Fibroblast of upper back skin (primary cell): ENCODE data around the gene PFN3.
"Not testable (repeated sequence)": the region's sequence is repeated elsewhere in the genome, so short reads cannot be mapped to it uniquely, and the experiment has no call there.

ENCODE experiments used
- DNase-seq: peaks from one replicate; pipeline ENCODE4 v3.0.0-alpha.2; 2013

Gene PFN3

GRCh38 chr5:177393206-177393765, 7.2 kb downstream of the PFN3 start:
- DNase-seq: no peak

DNA sequence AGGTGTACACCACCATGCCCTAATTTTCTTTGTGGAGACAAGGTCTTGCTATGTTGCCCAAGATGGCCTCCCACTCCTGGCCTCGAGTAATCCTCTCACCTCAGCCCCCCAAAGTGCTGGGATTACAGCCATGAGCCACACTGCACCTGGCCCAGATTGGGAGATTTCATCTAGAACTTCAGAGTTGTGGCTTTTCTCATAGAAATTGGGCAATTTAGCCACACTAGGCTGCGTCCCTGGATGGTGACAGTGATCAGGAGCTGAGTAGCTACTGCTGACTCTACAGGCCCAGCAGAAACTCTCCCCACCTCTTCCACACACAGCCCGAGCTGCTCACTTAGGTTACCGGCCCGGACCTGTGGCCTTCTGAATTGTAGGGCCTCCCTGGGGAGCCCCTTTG, 7.7 kb downstream of the PFN3 start:
- no peak for DNase-seq

GRCh38 chr5:177390363-177391300, 9.8 kb downstream of the PFN3 start:
- DNase-seq: peak; percentile 84

DNA sequence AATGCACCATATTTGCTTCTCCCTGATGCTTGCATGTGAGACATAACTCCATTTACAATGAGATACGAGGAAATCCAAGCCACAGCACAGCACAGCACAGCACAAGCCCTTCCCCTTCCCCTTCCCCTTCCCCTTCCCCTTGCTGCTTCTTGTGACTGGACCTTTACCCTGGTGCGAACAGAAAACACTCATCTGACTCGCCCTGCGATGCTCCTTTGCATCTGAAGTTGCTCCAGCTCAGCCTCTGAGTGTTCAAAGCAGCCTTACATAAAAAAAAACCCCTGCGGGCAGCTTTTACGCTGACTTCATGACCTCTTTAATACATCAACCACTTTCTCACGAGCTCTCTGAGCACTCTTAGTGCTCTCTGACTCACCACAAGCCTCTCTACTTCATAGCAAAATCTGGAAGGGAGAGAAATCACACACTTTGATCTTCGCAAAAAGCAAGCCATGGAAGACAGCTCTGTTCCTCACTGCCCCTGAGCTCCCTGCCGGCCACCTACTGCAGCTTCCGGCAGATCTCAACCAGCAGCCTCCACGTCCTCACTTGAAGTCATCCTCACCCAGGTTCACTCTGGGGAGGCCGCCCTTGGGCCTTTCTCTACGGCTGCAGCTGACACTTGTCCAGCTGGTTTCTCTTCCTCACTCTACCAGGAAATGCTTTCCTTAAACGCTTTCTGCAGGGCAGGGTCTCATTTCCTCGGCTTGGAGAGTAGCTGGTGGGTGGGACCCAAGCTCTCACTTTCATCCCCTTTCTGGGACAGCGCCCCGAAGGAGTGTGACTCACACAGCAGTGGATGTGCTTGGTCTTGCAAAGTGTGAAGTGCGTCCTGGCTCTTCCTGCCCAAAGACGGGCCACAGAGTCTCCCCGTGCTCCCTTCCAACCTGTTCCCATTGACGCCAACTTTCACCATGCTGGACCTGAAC, 11.0 kb downstream of the PFN3 start:
- peak; percentile 80 for DNase-seq

DNA sequence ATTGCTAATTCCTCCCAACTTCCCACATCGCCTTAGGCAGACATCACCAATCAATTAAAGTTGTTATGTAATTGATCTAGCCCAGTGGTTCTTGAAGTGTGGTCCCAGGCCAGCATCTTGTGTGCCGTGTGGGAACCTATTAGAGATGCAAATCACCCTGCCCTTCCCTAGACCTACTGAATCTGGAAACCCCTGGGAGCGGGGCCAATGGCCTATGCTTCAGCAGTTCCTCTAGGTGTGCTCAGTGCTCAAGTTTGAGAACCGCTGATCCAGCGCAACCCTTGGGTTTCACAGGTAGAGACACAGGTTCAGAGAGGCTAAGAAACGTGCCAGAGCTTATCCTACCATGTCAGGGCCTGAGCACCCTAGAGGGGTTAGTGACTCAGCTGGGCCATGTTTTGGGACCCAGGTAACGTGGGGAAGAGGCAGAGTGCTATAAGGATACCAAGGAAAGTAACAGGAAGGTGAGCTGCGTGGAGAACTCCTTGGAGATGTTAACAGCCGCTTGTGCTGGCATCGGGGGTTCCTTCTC, 11.9 kb downstream of the PFN3 start:
- no peak for DNase-seq

GRCh38 chr5:177387405-177387804, 13.1 kb downstream of the PFN3 start:
- no peak for DNase-seq

- no peak for DNase-seq
These were observed 13.9 kb downstream of the PFN3 start for GRCh38 chr5:177386542-177386941.

GRCh38 chr5:177385720-177386119, 14.7 kb downstream of the PFN3 start:
- no peak for DNase-seq

DNA sequence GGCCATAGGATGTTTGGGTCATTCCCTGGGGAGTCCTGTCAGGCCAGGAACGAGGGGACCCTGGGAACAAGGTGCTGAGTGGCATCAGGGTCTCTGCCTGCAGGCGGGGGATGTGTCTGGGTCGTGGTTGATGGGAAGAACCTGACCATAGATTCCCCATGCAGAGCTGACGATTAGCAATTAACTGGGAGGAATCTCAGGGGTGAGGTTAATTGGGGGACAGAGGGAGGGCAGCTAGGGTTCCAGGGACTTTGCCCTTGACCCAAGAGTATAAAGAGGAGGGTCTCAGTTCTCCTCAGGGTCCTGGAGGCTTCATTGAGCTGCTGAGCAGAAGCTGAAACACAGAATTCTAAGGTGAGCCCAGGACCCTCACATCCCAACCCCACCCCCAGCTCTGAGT, 16.3 kb downstream of the PFN3 start, which contains the start of gene SLC34A1:
SLC34A1 (plus strand) TSS at position 301 of the 400 bp plus-strand sequence. CDS start 1,308 bp downstream, outside the sequence.
- no peak for DNase-seq

DNA sequence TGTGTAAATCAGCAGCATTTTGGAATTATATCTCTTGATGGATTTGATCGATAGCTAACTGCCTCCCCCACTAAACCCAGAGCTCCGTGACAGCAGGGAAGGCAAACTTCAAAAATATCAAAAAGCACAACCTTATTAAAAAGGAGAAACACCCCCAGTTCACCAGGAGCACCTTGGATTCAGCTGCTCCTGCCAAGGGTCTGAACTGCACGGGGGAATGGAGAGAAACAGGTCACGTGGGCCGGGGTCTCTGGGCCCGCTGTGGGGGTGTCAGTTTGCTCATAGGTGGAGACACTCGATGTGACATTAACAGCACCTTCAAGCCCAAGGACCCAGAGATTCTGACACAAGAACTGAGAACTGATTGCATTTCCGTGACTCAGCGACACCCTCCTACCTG, 17.3 kb downstream of the PFN3 start:
- DNase-seq: no peak

- DNase-seq: no peak
These were observed 17.9 kb downstream of the PFN3 start for GRCh38 chr5:177382423-177383029.

DNA sequence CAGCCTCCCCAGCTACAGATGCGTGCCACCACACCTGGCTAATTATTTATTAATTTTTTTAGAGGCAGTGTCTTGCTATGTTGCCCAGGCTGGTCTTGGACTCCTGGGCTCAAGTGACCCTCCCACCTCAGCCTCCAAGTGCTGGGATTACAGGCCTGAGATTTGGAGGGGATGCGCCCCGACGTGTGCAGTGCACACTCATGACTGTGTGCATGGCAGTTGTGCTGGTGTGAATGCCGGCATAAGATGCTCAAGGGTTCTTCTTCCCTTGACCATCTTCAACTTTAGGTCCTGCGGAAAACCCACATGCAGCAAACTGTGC, 19.7 kb downstream of the PFN3 start:
- DNase-seq: no peak

- DNase-seq: peak; percentile 82
These were observed 21.3 kb downstream of the PFN3 start for GRCh38 chr5:177378884-177379883.

- DNase-seq: no peak
These were observed 22.3 kb downstream of the PFN3 start for GRCh38 chr5:177377851-177378776.

DNA sequence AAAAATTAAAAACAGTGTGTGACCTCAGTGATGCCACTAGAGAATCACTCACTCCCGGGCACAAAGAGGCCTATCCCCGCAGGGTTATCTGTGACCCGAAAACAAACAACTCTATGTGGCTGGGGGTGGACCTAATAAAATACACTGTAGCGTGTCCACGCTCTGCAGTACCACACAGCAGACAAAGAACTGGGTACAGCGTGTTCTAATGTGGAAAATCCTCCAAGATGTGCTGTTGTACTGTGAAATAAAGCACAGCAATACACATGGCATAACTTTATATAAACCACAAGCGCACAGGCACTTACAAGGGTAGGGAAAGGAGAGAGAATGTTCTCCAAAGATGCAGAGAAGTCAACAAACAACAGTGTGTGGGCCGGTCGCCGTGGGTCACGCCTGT, 24.4 kb downstream of the PFN3 start:
- no peak for DNase-seq

GRCh38 chr5:177375516-177375915, 24.9 kb downstream of the PFN3 start:
- not testable (repeated sequence) for DNase-seq

DNA sequence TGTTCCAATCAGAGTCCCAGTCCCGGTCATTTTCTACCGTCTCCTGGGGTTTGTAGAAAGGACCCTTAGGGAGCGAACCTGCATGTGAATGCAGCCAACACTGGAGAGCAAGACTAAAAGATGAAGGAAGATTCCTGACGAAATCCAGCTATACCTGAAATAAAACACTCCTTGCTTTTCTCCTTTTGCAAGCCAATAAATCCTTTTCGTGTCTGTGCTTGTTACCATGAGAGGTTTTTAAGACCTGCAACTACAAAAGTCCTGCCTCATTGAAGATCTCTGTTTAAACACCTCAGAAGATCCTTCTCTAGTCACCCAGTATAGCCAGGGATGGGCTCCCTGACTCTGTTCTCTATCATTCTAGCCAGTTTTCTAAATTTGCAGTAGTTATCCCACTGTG, 26.2 kb downstream of the PFN3 start:
- no peak for DNase-seq

- DNase-seq: no peak
These were observed 26.7 kb downstream of the PFN3 start for GRCh38 chr5:177373806-177374205.

- DNase-seq: no peak
These were observed 27.6 kb downstream of the PFN3 start for GRCh38 chr5:177372910-177373309.
